Measurements from ENCODE around the gene RPL3.

Gene RPL3

GRCh38 chr22:39294571-39295468 is 24.6 kb downstream of the RPL3 start:
- H3K4me1 ChIP-seq (ENCODE audit: insufficient read depth, low read length), result peaks cover 23% of the 10 kb centered on the region
- H3K9ac ChIP-seq (ENCODE audit: low read length), result no peak overlapping the region
- H3K9me3 ChIP-seq (ENCODE audit: low read length), result no peaks in the 10 kb centered on the region

GRCh38 chr22:39293766-39294368 is 25.6 kb downstream of the RPL3 start:
- Histone ChIP-seq H3K4me1 (ENCODE audit: insufficient read depth, low read length) (peaks cover 23% of the 10 kb centered on the region), H3K27me3 (ENCODE audit: control insufficient read depth in 1 of 2, insufficient read depth in 2 of 2, low read length in 2 of 2) (peaks cover 0 to 3% of the 10 kb centered on the region in 2 donors), H3K9me3 (ENCODE audit: low read length) (no peaks in the 10 kb centered on the region), H3K36me3 (ENCODE audit: insufficient read depth, low read length) (no peaks in the 10 kb centered on the region), H3K4me3 (ENCODE audit: low read depth in 1 of 2, low read length in 2 of 2) (no peak overlapping the region), H3K9ac (ENCODE audit: low read length) (no peak overlapping the region), H3K27ac (ENCODE audit: low read depth, low read length) (no peak overlapping the region)

More at GRCh38 chr22:39294571-39295468, 24.6 kb downstream of the RPL3 start:
- H3K27me3 ChIP-seq (ENCODE audit: control insufficient read depth in 1 of 2, insufficient read depth in 2 of 2, low read length in 2 of 2), result peaks cover 0 to 3% of the 10 kb centered on the region in 2 donors
- H3K36me3 ChIP-seq (ENCODE audit: insufficient read depth, low read length), result no peaks in the 10 kb centered on the region
- H3K4me3 ChIP-seq (ENCODE audit: low read depth in 1 of 2, low read length in 2 of 2), result no peak overlapping the region
- no peak overlapping the region for H3K27ac ChIP-seq (ENCODE audit: low read depth, low read length)

- no peak overlapping the region for H3K9ac ChIP-seq (ENCODE audit: low read length)
- no peaks in the 10 kb centered on the region for H3K36me3 ChIP-seq (ENCODE audit: insufficient read depth, low read length)
- H3K9me3 ChIP-seq (ENCODE audit: low read length), result no peaks in the 10 kb centered on the region
- no peak overlapping the region for H3K27ac ChIP-seq (ENCODE audit: low read depth, low read length)
- peaks cover 0 to 3% of the 10 kb centered on the region in 2 donors for H3K27me3 ChIP-seq (ENCODE audit: control insufficient read depth in 1 of 2, insufficient read depth in 2 of 2, low read length in 2 of 2)
- H3K4me3 ChIP-seq (ENCODE audit: low read depth in 1 of 2, low read length in 2 of 2), result no peak overlapping the region
- peaks cover 23% of the 10 kb centered on the region for H3K4me1 ChIP-seq (ENCODE audit: insufficient read depth, low read length)
These were observed 26.8 kb downstream of the RPL3 start for GRCh38 chr22:39292561-39293074.

GRCh38 chr22:39292031-39292462 is 27.4 kb downstream of the RPL3 start:
- Histone ChIP-seq H3K9ac (ENCODE audit: low read length) (no peak overlapping the region), H3K36me3 (ENCODE audit: insufficient read depth, low read length) (no peaks in the 10 kb centered on the region), H3K4me1 (ENCODE audit: insufficient read depth, low read length) (peaks cover 23% of the 10 kb centered on the region), H3K4me3 (ENCODE audit: low read depth in 1 of 2, low read length in 2 of 2) (no peak overlapping the region), H3K9me3 (ENCODE audit: low read length) (no peaks in the 10 kb centered on the region), H3K27ac (ENCODE audit: low read depth, low read length) (no peak overlapping the region), H3K27me3 (ENCODE audit: control insufficient read depth in 1 of 2, insufficient read depth in 2 of 2, low read length in 2 of 2) (peaks cover 0 to 3% of the 10 kb centered on the region in 2 donors)

GRCh38 chr22:39291523-39291922 is 27.9 kb downstream of the RPL3 start:
- Histone ChIP-seq H3K27me3 (ENCODE audit: control insufficient read depth in 1 of 2, insufficient read depth in 2 of 2, low read length in 2 of 2) (no peaks in the 10 kb centered on the region), H3K27ac (ENCODE audit: low read depth, low read length) (no peak overlapping the region), H3K36me3 (ENCODE audit: insufficient read depth, low read length) (no peaks in the 10 kb centered on the region), H3K9ac (ENCODE audit: low read length) (no peak overlapping the region), H3K4me1 (ENCODE audit: insufficient read depth, low read length) (peaks cover 23% of the 10 kb centered on the region), H3K4me3 (ENCODE audit: low read depth in 1 of 2, low read length in 2 of 2) (no peak overlapping the region), H3K9me3 (ENCODE audit: low read length) (no peaks in the 10 kb centered on the region)

- no peaks in the 10 kb centered on the region for H3K27me3 ChIP-seq (ENCODE audit: control insufficient read depth in 1 of 2, insufficient read depth in 2 of 2, low read length in 2 of 2)
- no peak overlapping the region for H3K9ac ChIP-seq (ENCODE audit: low read length)
- H3K9me3 ChIP-seq (ENCODE audit: low read length), result no peaks in the 10 kb centered on the region
- H3K4me1 ChIP-seq (ENCODE audit: insufficient read depth, low read length), result peaks cover 23% of the 10 kb centered on the region
- H3K36me3 ChIP-seq (ENCODE audit: insufficient read depth, low read length), result no peaks in the 10 kb centered on the region
- H3K4me3 ChIP-seq (ENCODE audit: low read depth in 1 of 2, low read length in 2 of 2), result no peak overlapping the region
- H3K27ac ChIP-seq (ENCODE audit: low read depth, low read length), result no peak overlapping the region
These were observed 28.7 kb downstream of the RPL3 start for GRCh38 chr22:39290724-39291161.

DNA sequence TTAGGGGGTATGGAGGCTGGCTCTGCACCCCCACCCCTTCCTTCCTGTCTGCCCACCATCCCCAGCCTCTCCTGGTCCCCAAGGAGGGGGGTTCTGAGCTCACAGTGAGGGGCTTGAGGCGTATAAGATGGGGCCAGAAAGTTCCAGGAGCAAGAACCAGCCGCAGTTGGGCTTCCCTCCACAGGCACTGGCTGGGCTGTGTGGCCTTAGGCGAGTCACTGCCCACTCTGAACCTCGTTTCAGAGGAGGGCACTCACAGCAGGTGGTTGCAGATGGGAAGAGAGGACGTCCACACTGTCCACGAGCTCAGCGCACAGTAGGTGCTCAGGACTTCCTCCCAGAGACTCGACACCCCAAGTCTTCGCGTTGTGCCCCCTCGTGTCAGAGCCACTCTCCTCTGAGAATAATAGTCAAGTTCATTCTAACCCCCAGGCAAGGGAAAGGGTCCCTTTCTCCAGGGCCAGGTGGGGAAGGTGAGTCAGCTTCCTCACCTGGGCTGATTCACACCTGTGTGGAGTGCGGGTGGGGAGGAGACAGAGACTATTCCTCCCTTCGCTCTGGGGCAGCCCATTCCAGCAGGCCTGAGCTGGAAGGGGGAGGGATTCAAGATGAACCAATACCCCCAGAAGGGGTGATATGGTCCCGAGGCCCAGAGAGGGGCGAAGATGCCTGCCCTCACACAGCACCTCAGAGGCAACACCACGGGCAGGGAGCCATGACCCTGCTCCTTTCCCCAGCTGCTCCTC is 29.3 kb downstream of the RPL3 start:
- H3K9me3 ChIP-seq (ENCODE audit: low read length), result no peaks in the 10 kb centered on the region
- peaks cover 23% of the 10 kb centered on the region for H3K4me1 ChIP-seq (ENCODE audit: insufficient read depth, low read length)
- no peaks in the 10 kb centered on the region for H3K27me3 ChIP-seq (ENCODE audit: control insufficient read depth in 1 of 2, insufficient read depth in 2 of 2, low read length in 2 of 2)
- H3K27ac ChIP-seq (ENCODE audit: low read depth, low read length), result no peak overlapping the region
- H3K36me3 ChIP-seq (ENCODE audit: insufficient read depth, low read length), result no peaks in the 10 kb centered on the region
- no peak overlapping the region for H3K4me3 ChIP-seq (ENCODE audit: low read depth in 1 of 2, low read length in 2 of 2)
- H3K9ac ChIP-seq (ENCODE audit: low read length), result no peak overlapping the region

GRCh38 chr22:39289533-39289932 is 29.9 kb downstream of the RPL3 start:
- Histone ChIP-seq H3K4me3 (ENCODE audit: low read depth in 1 of 2, low read length in 2 of 2) (no peak overlapping the region), H3K9ac (ENCODE audit: low read length) (no peak overlapping the region), H3K9me3 (ENCODE audit: low read length) (peaks cover 4% of the 10 kb centered on the region), H3K27me3 (ENCODE audit: control insufficient read depth in 1 of 2, insufficient read depth in 2 of 2, low read length in 2 of 2) (no peaks in the 10 kb centered on the region), H3K27ac (ENCODE audit: low read depth, low read length) (no peak overlapping the region), H3K36me3 (ENCODE audit: insufficient read depth, low read length) (no peaks in the 10 kb centered on the region), H3K4me1 (ENCODE audit: insufficient read depth, low read length) (peaks cover 23% of the 10 kb centered on the region)

DNA sequence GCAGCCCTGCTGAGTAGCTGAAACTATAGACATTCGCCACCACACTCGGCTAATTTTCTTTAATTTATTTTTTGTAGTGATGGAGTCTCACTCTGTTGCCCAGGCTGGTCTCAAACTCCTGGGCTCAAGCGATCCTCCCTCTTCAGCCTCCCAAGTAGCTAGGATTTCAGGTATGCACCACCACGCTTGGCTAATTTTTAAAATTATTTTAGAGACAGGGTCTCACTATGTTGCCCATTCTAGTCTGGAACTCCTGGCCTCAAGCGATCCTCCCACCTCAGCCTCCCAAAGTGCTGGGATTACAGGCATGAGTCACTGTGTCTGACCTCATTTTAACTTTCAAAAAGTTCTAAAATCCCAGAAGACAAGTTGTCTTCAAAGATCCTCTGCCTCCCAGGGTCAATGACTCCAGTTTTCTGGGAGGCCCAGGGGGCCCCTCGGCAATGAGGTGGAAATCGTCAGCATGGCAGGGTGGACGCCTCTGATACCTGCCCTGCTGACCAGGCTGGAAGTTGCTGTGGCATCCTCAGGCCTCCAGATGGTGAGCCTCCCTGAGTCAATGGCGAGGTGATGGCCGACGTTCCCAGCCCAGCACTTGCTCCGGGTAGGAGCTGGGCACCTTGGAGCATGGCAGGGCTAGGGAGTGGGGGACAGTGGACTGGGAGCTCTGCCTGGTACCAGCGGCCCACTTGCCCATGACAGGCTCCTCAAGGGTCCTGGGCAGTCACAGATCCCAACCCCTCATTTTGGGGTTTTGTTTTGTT is 31.1 kb downstream of the RPL3 start:
- no peak overlapping the region for H3K9ac ChIP-seq (ENCODE audit: low read length)
- H3K4me3 ChIP-seq (ENCODE audit: low read depth in 1 of 2, low read length in 2 of 2), result no peak overlapping the region
- H3K27ac ChIP-seq (ENCODE audit: low read depth, low read length), result no peak overlapping the region
- H3K9me3 ChIP-seq (ENCODE audit: low read length), result peaks cover 4% of the 10 kb centered on the region
- no peaks in the 10 kb centered on the region for H3K27me3 ChIP-seq (ENCODE audit: control insufficient read depth in 1 of 2, insufficient read depth in 2 of 2, low read length in 2 of 2)
- no peaks in the 10 kb centered on the region for H3K36me3 ChIP-seq (ENCODE audit: insufficient read depth, low read length)
- H3K4me1 ChIP-seq (ENCODE audit: insufficient read depth, low read length), result peaks cover 23% of the 10 kb centered on the region

DNA sequence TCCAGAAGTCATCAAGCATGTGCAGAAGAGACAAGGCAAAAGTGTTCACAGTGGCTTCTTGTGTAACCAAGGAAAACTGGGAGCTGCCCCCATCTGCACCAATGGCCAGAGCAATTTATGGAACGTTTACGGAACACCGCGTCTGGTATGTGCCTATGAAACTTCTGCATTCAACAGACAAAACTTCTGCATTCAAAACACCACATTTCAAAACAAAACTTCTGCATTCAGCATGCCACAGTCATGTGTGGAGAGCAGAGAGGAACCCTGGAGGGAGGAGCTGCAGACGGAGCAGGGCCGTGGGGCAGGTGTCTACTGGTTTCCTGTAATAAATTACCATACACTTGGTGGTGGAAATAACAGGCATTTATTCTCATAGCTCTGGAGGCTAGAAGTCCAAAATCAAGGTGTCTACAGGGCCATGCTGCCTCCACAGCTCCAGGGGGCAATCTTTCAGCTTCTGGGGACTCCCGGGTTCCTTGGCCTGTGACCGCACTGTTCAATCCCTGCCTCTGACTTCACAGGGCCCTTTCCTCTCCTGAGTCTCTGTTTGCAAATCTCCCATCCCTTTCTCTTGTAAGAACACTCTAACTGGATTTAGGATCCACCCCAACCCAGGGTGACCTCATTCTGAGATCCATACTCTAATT is 32.2 kb downstream of the RPL3 start:
- Histone ChIP-seq H3K36me3 (ENCODE audit: insufficient read depth, low read length) (no peaks in the 10 kb centered on the region), H3K9ac (ENCODE audit: low read length) (no peak overlapping the region), H3K4me3 (ENCODE audit: low read depth in 1 of 2, low read length in 2 of 2) (no peak overlapping the region), H3K27ac (ENCODE audit: low read depth, low read length) (no peak overlapping the region), H3K27me3 (ENCODE audit: control insufficient read depth in 1 of 2, insufficient read depth in 2 of 2, low read length in 2 of 2) (no peaks in the 10 kb centered on the region), H3K4me1 (ENCODE audit: insufficient read depth, low read length) (peaks cover 19% of the 10 kb centered on the region), H3K9me3 (ENCODE audit: low read length) (peaks cover 4% of the 10 kb centered on the region)

Data from muscle layer of colon (tissue), 2 donors.